Naive B cell (primary cell): ENCODE results near the gene ZNF689. TPM values are rescaled to one million over a fixed set of nuclear protein-coding genes. Genes with fewer than 3 reads are reported as not detected.

Experiments
- ATAC-seq, 2 donors: fragments of 150-1000 bp; cut with Tn5 transposase; 2 replicates each; pipeline ENCODE4 v1.10.0; 2021; ENCODE audit warnings: low read depth in 2 of 2, mild to moderate bottlenecking in 2 of 2, moderate library complexity in 2 of 2
- DNase-seq: peaks from one replicate; pipeline ENCODE4 v3.0.0; 2022
- H3K27ac Mint-ChIP-seq, 6 donors: one replicate each; pipeline ENCODE4 v1.8.0; 2020 to 2022; ENCODE audit warnings: mild to moderate bottlenecking in 6 of 6, mixed read lengths in 6 of 6, moderate library complexity in 5 of 6, inconsistent platforms in 2 of 6
- H3K27me3 Mint-ChIP-seq, 3 donors: one replicate each; pipeline ENCODE4 v1.8.0; 2021 to 2022; ENCODE audit warnings: mixed read lengths in 3 of 3, mild to moderate bottlenecking in 1 of 3
- H3K36me3 Mint-ChIP-seq, 2 donors: one replicate each; pipeline ENCODE4 v1.8.0; 2020 to 2022; ENCODE audit warnings: mixed read lengths in 2 of 2, inconsistent platforms in 1 of 2, mild to moderate bottlenecking in 1 of 2
- H3K4me1 Mint-ChIP-seq, 3 donors: one replicate each; pipeline ENCODE4 v1.8.0; 2020 to 2022; ENCODE audit warnings: mixed read lengths in 3 of 3, inconsistent platforms in 1 of 3, mild to moderate bottlenecking in 1 of 3, moderate library complexity in 1 of 3
- H3K4me3 Mint-ChIP-seq, 8 donors: one replicate each; pipeline ENCODE4 v1.8.0; 2020 to 2022; ENCODE audit warnings: mild to moderate bottlenecking in 8 of 8, mixed read lengths in 8 of 8, moderate library complexity in 8 of 8, inconsistent platforms in 2 of 8
- H3K9me3 Mint-ChIP-seq, 7 donors: one replicate each; pipeline ENCODE4 v1.8.0; 2020 to 2022; ENCODE audit warnings: mixed read lengths in 7 of 7, mild to moderate bottlenecking in 5 of 7, inconsistent platforms in 2 of 7, moderate library complexity in 1 of 7
- polyA plus RNA-seq, 6 donors: library from polyadenylated mRNA; unstranded; fragments of 300-500 nt; fragmentation: Illumina TruSeq; gene quantifications; one replicate each; pipeline ENCODE4 v1.2.3, GENCODE V29; 2021; ENCODE audit warnings: low read depth in 6 of 6

Gene ZNF689
- polyA plus RNA-seq, 6 donors from 2014 or later = 6.1 to 12.8 (median 10.5) TPM

DNA sequence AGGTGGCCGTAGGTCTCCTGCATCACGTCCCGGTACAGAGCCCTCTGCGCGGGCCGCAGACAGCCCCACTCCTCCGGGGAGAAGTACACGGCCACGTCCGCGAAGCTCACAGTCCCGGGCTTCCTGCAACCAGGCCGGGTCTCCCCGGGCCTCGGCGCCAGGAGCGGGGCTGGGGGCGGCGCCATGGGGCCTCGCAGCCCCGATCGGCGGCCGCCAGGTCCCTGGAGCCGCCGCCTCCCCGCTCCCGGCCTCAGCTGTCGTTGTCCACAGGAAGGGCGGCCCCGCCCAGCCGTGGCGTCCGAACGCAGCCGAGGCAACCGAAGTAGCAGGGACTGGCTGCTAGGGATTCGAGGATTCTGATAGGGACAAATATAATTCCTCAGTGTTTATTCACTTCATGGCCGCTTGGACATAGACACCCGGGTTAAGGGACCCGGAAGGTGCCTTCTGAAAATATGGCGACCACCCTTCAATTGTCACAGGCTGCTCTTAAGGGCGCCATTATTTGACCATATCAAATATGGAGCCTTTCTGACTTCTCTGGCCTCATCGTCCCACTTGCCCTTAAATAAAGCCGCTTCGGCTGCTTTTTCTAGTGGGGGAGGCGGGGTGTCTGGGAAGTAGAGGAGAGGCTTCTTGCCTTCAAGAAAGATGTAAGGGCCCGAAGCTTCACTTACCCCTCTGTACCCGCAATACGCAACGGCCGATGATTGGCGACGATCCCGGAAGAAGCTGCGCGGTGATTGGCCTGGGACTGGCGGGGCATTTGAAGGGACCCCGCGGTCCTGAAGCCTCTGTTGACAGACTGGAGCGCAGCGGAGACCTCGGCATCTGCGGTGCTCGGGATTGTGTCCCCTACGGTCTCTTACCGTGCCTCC, 38.5 kb downstream of the ZNF689 start, which contains the start of gene ZNF688:
ZNF688 (minus strand) TSS at position 270 of the 878 bp plus-strand sequence; CDS start at position 185, 85 bp downstream.
- peak within 1 kb of the TSS; percentile 91 to 98 (median 96) for H3K27ac Mint-ChIP-seq
- no peaks in the 10 kb centered on the region for H3K27me3 Mint-ChIP-seq
- H3K4me1 Mint-ChIP-seq = peaks cover 25 to 42% (median 29%) of the 10 kb centered on the region in 3 donors
- DNase-seq (peak; percentile 94), ATAC-seq (peak; percentile 84 to 85)
- H3K9me3 Mint-ChIP-seq = no peaks in the 10 kb centered on the region
- H3K4me3 Mint-ChIP-seq = peak within 1 kb of the TSS; percentile 80 to 96 (median 94)
- no peaks in the 10 kb centered on the region for H3K36me3 Mint-ChIP-seq

DNA sequence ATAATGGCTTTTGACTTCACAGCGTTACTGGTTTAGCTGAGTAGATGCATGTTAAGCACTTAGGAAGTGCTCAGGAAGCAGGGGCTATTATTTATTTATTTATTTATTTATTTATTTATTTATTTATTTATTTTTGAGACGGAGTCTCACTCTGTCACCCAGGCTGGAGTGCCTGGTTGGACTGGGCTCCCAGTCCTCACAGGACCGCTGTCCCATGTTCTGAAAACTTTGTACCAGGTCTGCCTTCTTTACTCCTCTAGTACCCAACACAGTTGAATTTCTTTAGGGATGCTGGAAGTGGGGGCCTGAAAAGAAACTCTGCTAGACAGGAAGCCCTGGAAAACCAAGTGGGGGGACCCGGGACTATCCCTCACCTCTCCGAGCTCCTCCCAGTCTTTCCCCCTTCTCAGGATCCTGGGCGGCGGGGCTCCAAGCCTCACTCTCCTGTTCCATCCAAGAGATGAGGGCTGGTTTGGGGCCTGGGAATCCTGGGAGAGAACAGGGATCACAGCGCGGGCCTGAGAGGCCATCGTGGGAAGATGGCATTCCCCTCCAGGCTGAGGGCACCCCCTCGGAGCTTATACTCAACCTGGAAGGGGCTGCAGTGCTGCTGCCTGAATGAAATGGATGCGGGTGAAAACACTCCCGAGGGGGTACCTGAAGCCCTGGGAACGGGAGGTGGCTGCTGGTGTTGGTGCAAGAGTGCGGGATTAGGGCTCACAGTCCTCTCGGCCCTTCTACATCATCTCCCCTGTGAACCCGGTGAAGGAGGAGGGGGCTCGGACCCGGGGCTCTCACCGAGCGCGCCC, 39.3 kb downstream of the ZNF689 start:
- ATAC-seq (no peak), DNase-seq (no peak)
- no peaks in the 10 kb centered on the region for H3K27me3 Mint-ChIP-seq
- no peaks in the 10 kb centered on the region for H3K9me3 Mint-ChIP-seq
- H3K4me3 Mint-ChIP-seq = peak overlapping the region; percentile 80 to 96 (median 90)
- no peaks in the 10 kb centered on the region for H3K36me3 Mint-ChIP-seq
- peak overlapping the region; percentile 61 to 98 (median 92) for H3K27ac Mint-ChIP-seq
- peaks cover 25 to 42% (median 36%) of the 10 kb centered on the region in 3 donors for H3K4me1 Mint-ChIP-seq

GRCh38 chr16:30569746-30570635, 40.2 kb downstream of the ZNF689 start:
- H3K9me3 Mint-ChIP-seq = no peaks in the 10 kb centered on the region
- ATAC-seq (no peak), DNase-seq (no peak)
- peaks cover 25 to 42% (median 36%) of the 10 kb centered on the region in 3 donors for H3K4me1 Mint-ChIP-seq
- no peaks in the 10 kb centered on the region for H3K36me3 Mint-ChIP-seq
- no peaks in the 10 kb centered on the region for H3K27me3 Mint-ChIP-seq
- peak overlapping the region in 5 of 8 donors; percentile 35 to 96 (median 85) for H3K4me3 Mint-ChIP-seq
- peak overlapping the region in 2 of 6 donors; percentile 61 to 91 for H3K27ac Mint-ChIP-seq

DNA sequence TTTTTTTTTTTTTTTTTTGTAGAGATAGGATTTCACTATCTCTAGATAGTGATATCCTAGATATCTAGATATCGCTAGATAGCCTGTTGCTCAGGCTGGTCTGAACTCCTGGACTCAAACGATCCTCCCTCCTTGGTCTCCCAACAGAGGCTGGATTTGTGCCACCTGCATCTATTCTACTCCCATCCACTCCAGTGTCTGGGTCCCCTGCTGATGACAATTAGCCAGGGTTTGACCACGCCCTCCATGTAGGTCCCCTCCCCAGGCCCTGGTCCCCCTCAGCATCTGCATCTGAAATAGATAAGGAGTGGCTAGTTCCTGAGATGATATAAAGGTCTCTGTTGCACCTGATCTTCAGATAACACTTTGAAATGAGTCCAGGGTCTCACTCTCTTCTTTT, 40.9 kb downstream of the ZNF689 start:
- peak overlapping the region in 6 of 8 donors; percentile 9 to 69 (median 28) for H3K4me3 Mint-ChIP-seq
- no peaks in the 10 kb centered on the region for H3K9me3 Mint-ChIP-seq
- no peaks in the 10 kb centered on the region for H3K36me3 Mint-ChIP-seq
- DNase-seq = no peak
- ATAC-seq = no peak
- no peaks in the 10 kb centered on the region for H3K27me3 Mint-ChIP-seq
- H3K4me1 Mint-ChIP-seq = peaks cover 21 to 42% (median 36%) of the 10 kb centered on the region in 3 donors
- peak overlapping the region in 1 of 6 donors; percentile 47 for H3K27ac Mint-ChIP-seq

DNA sequence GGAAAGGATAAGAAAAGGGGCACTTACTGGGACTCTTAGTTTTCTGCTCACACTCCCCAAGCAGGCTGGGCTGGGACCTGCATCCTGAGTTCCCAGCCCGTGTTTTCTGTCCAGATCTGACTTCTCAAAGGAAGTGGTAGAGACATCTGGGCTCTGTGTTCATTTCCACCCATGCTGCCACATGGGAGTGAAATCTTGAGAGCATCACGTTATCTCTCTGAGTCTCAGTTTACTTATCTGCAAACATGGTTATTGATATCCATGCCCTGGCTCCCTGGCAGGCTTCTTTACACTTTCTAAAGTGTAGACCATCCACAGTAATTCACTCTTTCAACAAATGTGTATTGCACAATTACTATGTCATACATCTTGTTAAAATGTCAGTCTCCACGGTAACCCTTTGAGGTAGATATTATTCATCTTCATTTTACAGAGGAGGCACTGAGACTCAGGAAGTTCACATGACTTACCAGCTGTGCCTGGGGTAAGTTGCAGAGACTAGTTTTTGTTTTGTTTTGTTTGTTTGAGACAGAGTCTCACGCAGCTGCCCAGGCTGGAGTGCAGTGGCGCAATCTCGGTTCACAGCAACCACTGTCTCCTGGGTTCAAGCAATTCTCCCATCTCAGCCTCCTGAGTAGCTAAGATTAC, 42.1 kb downstream of the ZNF689 start:
- Mint-ChIP-seq H3K9me3 (no peaks in the 10 kb centered on the region), H3K4me1 (peaks cover 17 to 37% (median 36%) of the 10 kb centered on the region in 3 donors), H3K4me3 (peak overlapping the region in 7 of 8 donors; percentile 56 to 91 (median 79)), H3K36me3 (no peaks in the 10 kb centered on the region), H3K27me3 (no peaks in the 10 kb centered on the region), H3K27ac (peak overlapping the region; percentile 72 to 96 (median 88))
- DNase-seq (peak; percentile 37), ATAC-seq (peak; percentile 11 to 20)

- H3K9me3 Mint-ChIP-seq = peaks cover 0 to 2% (median 0%) of the 10 kb centered on the region in 7 donors
- peak overlapping the region in 2 of 8 donors; percentile 84 to 88 for H3K4me3 Mint-ChIP-seq
- no peaks in the 10 kb centered on the region for H3K36me3 Mint-ChIP-seq
- H3K27me3 Mint-ChIP-seq = no peaks in the 10 kb centered on the region
- H3K27ac Mint-ChIP-seq = peak overlapping the region in 2 of 6 donors; percentile 30 to 86
- no peak for ATAC-seq
- peaks cover 15 to 35% (median 34%) of the 10 kb centered on the region in 3 donors for H3K4me1 Mint-ChIP-seq
- DNase-seq = no peak
These were observed 42.8 kb downstream of the ZNF689 start for GRCh38 chr16:30567160-30567990.

- DNase-seq = no peak
- peaks cover 0 to 2% (median 0%) of the 10 kb centered on the region in 7 donors for H3K9me3 Mint-ChIP-seq
- no peak for ATAC-seq
- no peaks in the 10 kb centered on the region for H3K36me3 Mint-ChIP-seq
- H3K27me3 Mint-ChIP-seq = peaks cover 0 to 2% (median 0%) of the 10 kb centered on the region in 3 donors
- peak overlapping the region in 2 of 8 donors; percentile 27 to 60 for H3K4me3 Mint-ChIP-seq
- peak overlapping the region in 2 of 6 donors; percentile 26 to 86 for H3K27ac Mint-ChIP-seq
- H3K4me1 Mint-ChIP-seq = peaks cover 12 to 34% (median 32%) of the 10 kb centered on the region in 3 donors
These were observed 43.7 kb downstream of the ZNF689 start for GRCh38 chr16:30566531-30566930.

DNA sequence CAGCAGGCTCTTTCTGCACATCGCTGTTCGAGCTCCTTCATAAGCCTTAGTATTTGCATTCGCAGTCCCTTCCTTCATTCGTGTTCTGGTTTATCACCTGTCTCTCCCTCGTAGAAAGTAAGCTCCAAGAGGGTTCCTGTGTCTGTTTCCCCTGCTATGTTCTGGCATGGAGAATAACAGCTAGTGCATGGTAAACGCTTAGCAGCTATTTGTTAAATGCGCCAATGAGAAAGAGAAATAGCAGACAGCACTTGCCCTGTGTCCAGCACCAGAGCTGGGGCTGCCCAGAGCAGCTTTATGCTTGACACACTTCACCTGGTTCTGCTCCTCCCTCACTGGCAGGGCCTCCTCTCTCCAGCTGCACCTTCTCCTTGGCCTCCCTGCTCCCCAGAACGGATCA, 44.2 kb downstream of the ZNF689 start:
- ATAC-seq (no peak), DNase-seq (no peak)
- H3K27me3 Mint-ChIP-seq = peaks cover 0 to 7% (median 0%) of the 10 kb centered on the region in 3 donors
- H3K27ac Mint-ChIP-seq = peak overlapping the region in 2 of 6 donors; percentile 59 to 90
- H3K4me3 Mint-ChIP-seq = peak overlapping the region in 2 of 8 donors; percentile 27 to 60
- no peaks in the 10 kb centered on the region for H3K36me3 Mint-ChIP-seq
- H3K9me3 Mint-ChIP-seq = peaks cover 0 to 2% (median 0%) of the 10 kb centered on the region in 7 donors
- peaks cover 18 to 36% (median 35%) of the 10 kb centered on the region in 3 donors for H3K4me1 Mint-ChIP-seq

DNA sequence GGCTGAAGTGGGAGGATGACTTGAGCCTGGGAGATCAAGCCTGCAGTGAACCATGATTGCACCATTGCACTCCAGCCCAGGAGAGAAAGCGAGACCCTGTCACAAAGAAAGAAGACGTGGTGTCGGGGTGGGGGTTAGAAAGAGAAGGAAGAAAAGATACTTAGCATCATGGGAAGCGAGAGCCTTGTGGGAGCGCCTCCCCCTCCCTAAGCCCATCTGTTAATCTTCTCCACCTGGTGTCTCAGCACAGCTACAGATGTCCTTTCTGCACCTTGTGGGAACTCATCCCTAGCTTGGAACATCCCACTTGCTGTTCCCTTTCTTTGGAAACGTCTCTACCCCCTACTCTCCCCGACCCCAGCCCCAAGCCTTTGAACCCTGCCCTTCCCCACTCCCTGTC, 44.7 kb downstream of the ZNF689 start:
- Mint-ChIP-seq H3K27ac (peak overlapping the region in 1 of 6 donors; percentile 90), H3K4me3 (peak overlapping the region in 1 of 8 donors; percentile 60), H3K36me3 (no peaks in the 10 kb centered on the region), H3K9me3 (peaks cover 0 to 2% (median 0%) of the 10 kb centered on the region in 7 donors), H3K27me3 (peaks cover 0 to 7% (median 0%) of the 10 kb centered on the region in 3 donors), H3K4me1 (peaks cover 19 to 36% (median 33%) of the 10 kb centered on the region in 3 donors)
- ATAC-seq = no peak
- DNase-seq = no peak

- Mint-ChIP-seq H3K36me3 (no peaks in the 10 kb centered on the region), H3K4me3 (peak overlapping the region; percentile 85 to 95 (median 92)), H3K9me3 (peaks cover 0 to 2% (median 0%) of the 10 kb centered on the region in 7 donors), H3K27ac (peak overlapping the region in 5 of 6 donors; percentile 87 to 97 (median 95)), H3K4me1 (peaks cover 23 to 42% (median 36%) of the 10 kb centered on the region in 3 donors), H3K27me3 (peaks cover 0 to 7% (median 0%) of the 10 kb centered on the region in 3 donors)
- ATAC-seq (no peak), DNase-seq (no peak)
These were observed 48.2 kb downstream of the ZNF689 start for GRCh38 chr16:30562021-30562420.

GRCh38 chr16:30561089-30561816, 48.9 kb downstream of the ZNF689 start:
- H3K4me1 Mint-ChIP-seq = peaks cover 25 to 40% (median 37%) of the 10 kb centered on the region in 3 donors
- no peak for ATAC-seq

More at GRCh38 chr16:30561089-30561816, 48.9 kb downstream of the ZNF689 start:
- H3K27ac Mint-ChIP-seq = peak overlapping the region; percentile 78 to 97 (median 94)
- H3K27me3 Mint-ChIP-seq = peaks cover 0 to 7% (median 0%) of the 10 kb centered on the region in 3 donors
- peak overlapping the region; percentile 85 to 95 (median 92) for H3K4me3 Mint-ChIP-seq
- H3K36me3 Mint-ChIP-seq = no peaks in the 10 kb centered on the region
- peaks cover 0 to 2% (median 0%) of the 10 kb centered on the region in 7 donors for H3K9me3 Mint-ChIP-seq
- peak; percentile 43 for DNase-seq
